HTR-8/SVneo (cell line): ENCODE data around the gene ITGA2.

ENCODE experiments used
- DNase-seq: peaks from one replicate; pipeline ENCODE4 v3.0.0; 2011; ENCODE audit warnings: low spot score, mixed read lengths; ENCODE audit not compliant: insufficient read length
- FAIRE-seq: peaks from 2 replicates; lab custom pipeline; 2011; peaks lifted over from hg19 to GRCh38; lab: Jason Lieb, UNC

The ITGA2 gene

GRCh38 chr5:53011233-53011632 is 22.1 kb downstream of the ITGA2 start:
- DNase-seq (no peak), FAIRE-seq (no peak)

DNA sequence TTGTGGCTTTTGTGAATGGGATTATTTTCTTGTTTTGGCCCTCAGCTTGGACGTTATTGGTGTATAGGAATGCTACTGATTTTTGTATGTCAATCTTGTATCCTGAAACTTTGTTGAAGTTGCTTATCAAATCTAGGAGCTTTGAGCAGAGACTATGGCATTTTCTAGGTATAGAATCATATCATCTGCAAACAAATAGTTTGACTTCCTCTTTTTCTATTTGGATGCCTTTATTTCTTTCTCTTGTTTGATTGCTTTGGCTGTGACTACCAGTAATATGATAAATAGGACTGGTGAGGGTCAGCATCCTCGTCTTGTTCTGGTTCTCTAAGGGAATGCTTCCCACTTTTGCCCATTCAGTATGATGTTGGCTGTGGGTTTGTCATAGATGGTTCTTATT is 24.7 kb downstream of the ITGA2 start:
- no peak for DNase-seq
- FAIRE-seq: no peak

DNA sequence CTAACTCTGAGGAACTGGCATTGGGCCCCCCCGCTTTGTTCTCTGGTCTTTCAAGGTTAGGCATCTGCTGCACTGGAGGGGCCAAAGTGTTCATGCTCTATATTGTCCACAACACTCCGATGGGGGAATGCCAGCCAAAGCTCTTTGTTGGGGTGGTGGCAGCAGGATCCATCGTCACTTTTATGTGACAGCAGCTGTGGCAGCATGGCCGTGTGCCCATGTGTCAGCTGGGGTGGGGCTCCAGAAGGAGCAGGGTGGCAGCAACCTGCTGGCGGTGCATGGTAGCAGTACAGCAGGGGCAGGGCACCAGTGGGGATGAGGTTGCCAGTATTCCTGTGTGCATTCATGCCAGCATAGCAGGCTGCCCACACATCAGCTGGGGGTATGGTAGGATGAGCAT is 28.2 kb downstream of the ITGA2 start:
- FAIRE-seq: no peak
- no peak for DNase-seq

GRCh38 chr5:53017794-53018391 is 28.7 kb downstream of the ITGA2 start:
- DNase-seq: no peak
- no peak for FAIRE-seq

GRCh38 chr5:53019320-53019719 is 30.2 kb downstream of the ITGA2 start:
- DNase-seq (peak; percentile 39), FAIRE-seq (peak; percentile 38)

GRCh38 chr5:53022930-53023511 is 33.9 kb downstream of the ITGA2 start:
- DNase-seq: no peak
- FAIRE-seq: no peak

DNA sequence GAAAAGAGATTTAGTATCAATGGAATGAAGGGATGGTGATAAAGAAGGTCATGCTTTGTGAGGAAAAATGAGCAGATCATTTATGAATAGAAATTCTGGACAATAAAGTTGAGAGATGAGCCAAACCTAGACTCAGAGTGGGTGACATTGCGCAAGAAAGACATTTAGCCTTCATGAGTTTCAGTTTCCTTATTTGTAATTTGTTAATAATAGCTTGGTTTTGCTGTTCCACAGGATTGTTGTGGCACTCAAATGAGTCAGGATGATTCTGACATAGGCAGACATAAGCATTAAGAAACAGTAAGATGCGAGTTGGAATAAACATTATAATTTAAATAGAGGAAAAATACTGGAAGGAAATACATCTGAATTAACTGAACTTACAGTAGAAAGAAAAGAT is 34.8 kb downstream of the ITGA2 start:
- FAIRE-seq: no peak
- DNase-seq: no peak

DNA sequence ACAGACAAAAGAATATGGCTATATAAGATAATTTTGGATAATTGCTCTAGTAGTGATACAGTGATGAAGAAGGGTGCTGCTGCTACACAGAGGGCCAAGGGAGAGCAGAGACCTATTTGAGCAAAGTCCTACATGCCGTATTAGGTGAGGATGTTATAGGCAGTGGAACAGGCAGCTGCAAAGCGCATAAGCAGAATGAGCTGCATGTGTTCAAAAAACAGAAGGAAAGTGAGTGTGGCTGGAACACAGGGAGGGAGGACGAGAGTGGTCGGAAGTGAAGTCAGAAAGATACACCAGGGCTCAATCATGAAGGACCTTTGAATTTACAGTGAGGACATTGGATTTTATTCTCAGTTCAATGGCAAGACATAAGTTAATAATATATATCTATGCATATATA is 35.4 kb downstream of the ITGA2 start:
- no peak for FAIRE-seq
- no peak for DNase-seq

GRCh38 chr5:53025487-53025886 is 36.3 kb downstream of the ITGA2 start:
- FAIRE-seq (no peak), DNase-seq (no peak)

GRCh38 chr5:53027913-53028312 is 38.8 kb downstream of the ITGA2 start:
- peak; percentile 33 for DNase-seq
- FAIRE-seq: peak; percentile 66

GRCh38 chr5:53029608-53030007 is 40.5 kb downstream of the ITGA2 start:
- FAIRE-seq (peak; percentile 13), DNase-seq (no peak)

- DNase-seq (no peak), FAIRE-seq (no peak)
Observed at GRCh38 chr5:53030893-53031292, 41.7 kb downstream of the ITGA2 start.

GRCh38 chr5:53031695-53032096 is 42.5 kb downstream of the ITGA2 start:
- FAIRE-seq: peak; percentile 65
- DNase-seq: peak; percentile 40

DNA sequence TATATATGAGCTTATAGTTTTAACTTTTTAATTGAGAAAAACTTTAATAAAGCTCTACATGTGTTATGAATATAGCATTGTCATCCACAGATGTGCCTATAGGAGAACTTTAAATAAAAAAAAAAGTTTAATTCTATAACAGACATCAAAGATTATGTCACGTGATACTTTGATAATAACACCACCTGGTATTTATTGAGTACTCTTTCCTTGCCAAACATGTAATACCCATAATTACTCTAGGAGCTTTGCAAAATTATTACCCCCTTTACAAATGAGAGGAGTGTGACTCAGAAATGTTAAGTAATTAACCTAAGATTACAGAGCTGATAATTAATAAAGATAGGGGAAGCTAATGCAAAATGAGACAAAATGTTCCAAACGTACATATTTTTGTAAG is 43.0 kb downstream of the ITGA2 start:
- FAIRE-seq: no peak
- DNase-seq: no peak

DNA sequence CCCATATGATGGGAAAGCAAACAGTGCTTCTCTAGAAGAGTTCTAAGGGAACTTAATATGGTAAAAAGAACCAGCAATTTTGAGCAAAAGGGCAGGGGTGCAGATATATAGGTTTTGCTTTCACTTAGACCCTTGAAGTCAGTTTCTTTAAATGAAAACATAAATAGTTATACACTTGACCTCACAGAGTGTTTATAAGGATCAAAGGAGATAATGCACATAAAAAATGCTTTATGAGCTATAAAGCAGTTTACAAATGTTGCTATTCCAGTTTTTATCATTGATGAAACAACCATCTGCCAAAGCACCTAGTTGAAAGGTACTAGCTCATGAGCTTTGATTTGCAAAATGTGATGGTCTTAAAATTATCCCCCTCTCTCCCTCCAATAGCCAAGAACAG is 45.7 kb downstream of the ITGA2 start:
- FAIRE-seq (no peak), DNase-seq (no peak)

DNA sequence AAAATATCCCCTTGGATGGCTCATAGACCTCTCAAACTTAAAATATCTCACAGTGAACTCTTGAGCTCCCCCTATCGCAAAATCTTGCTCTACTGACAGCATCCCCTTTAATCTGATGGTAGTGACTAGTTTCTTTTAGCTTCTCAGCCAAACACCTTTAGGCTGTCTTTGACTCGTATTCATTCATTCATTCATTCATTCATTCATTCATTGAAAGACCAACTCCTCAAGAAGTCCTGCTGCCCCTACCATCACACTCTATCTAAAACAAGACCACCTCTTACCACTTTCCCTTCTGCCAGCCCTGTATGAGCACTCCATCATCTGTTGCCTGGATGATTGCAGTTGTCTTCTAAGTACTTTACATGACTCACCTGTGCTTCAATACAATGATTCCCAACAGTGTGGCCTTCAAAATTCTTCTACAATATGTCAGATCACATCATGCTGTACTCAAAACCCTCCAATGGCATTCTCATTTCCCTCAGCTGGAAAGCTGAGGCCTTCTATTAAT is 46.8 kb downstream of the ITGA2 start:
- DNase-seq (no peak), FAIRE-seq (no peak)

- peak; percentile 53 for DNase-seq
- peak; percentile 9 for FAIRE-seq
Observed at GRCh38 chr5:53037141-53037859, 48.1 kb downstream of the ITGA2 start.

- FAIRE-seq (peak; percentile 23), DNase-seq (no peak)
Observed at GRCh38 chr5:53038196-53038847, 49.2 kb downstream of the ITGA2 start.

GRCh38 chr5:53039855-53040254 is 50.7 kb downstream of the ITGA2 start:
- FAIRE-seq (no peak), DNase-seq (no peak)

DNA sequence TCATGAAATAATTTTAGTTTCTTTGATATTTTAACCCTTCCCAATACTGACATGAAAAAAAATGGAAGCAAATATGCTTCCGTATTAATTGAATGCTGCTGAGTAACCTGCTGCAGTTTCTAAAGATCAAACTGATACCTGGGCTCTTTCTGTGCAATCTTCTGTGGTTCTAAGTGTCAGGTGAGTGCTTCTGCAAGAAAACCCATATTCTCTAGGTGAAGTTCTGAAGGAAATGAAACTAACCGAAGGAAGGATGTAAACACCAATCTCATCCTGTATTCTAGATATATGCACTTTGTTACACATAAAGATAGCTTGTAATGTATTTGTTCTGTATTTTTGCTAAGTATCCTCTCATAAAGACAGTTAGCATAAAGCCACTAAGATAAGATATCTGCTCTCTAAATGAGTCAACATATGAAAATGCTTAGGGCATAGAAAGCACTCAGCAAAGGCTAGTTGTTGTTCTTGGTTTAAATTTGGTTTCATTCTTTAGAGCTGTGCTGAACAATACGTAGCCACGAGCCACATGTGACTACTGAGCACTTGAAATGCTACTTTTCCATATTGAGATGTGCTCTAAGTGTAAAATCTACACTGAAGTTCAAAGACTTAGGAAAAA is 52.0 kb downstream of the ITGA2 start:
- DNase-seq (no peak), FAIRE-seq (no peak)

DNA sequence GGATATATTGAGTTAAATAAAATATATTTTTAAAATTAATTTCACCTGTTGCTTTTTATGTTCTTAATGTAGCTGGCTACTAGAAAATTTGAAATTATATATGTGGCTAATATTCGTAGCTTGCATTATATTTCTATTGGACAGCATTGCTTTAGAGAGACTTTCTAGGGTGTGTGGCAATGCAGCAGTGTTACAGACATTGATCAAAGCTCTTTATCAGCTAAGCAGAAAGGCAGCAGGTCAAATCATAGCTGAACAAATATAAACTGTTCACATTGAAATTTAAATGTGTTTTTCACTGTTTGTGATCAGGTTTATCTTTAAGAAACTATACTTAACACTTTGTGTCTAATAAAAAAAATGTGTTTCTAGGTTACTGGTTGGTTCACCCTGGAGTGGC is 52.6 kb downstream of the ITGA2 start:
- FAIRE-seq (no peak), DNase-seq (no peak)
